T-helper 2 cell treated with Interferon-gamma antibody and Interleukin-4, amounts not matched to agents 5 μg/mL and 100 μg/mL, for 36 hours (primary cell): ENCODE data around the gene SYPL1.

Source experiments
- DNase-seq: peaks from one replicate; pipeline ENCODE4 v3.0.0; 2021; ENCODE audit warnings: low spot score
- H3K27ac Mint-ChIP-seq: one replicate; pipeline ENCODE4 v1.8.0; 2021; ENCODE audit warnings: mild to moderate bottlenecking, mixed read lengths
- H3K27me3 Mint-ChIP-seq: one replicate; pipeline ENCODE4 v1.8.0; 2021; ENCODE audit warnings: low read depth, mixed read lengths
- H3K36me3 Mint-ChIP-seq: one replicate; pipeline ENCODE4 v1.8.0; 2021; ENCODE audit warnings: low read depth, mixed read lengths
- H3K4me1 Mint-ChIP-seq: one replicate; pipeline ENCODE4 v1.8.0; 2021; ENCODE audit warnings: low read depth, mixed read lengths
- H3K4me3 Mint-ChIP-seq: one replicate; pipeline ENCODE4 v1.8.0; 2022; ENCODE audit warnings: mild to moderate bottlenecking, moderate library complexity, mixed read lengths
- H3K9me3 Mint-ChIP-seq: one replicate; pipeline ENCODE4 v1.8.0; 2021; ENCODE audit warnings: mixed read lengths

Gene SYPL1

DNA sequence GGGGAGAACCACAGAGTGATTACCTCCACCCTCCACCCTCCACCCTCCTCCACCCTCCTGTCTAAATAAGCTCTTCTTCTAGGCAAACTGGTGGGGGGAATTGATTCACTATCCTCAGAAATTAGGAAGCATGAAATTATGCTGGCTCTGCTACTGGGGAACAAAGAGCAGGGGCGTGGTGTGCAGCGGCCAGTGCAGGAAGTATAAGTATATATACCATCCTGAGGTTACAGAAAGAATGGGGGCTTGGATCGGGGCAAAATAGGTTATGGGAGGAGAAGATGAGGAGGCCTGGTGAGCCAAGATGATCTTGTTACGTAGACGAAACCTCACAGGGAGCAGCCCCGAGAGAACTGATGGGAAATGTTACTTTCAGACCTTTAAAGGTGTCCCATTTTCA lies 49.1 kb downstream of the SYPL1 start:
- H3K4me1 Mint-ChIP-seq, result peaks cover 36% of the 10 kb centered on the region
- H3K27ac Mint-ChIP-seq, result peak overlapping the region; percentile 22

DNA sequence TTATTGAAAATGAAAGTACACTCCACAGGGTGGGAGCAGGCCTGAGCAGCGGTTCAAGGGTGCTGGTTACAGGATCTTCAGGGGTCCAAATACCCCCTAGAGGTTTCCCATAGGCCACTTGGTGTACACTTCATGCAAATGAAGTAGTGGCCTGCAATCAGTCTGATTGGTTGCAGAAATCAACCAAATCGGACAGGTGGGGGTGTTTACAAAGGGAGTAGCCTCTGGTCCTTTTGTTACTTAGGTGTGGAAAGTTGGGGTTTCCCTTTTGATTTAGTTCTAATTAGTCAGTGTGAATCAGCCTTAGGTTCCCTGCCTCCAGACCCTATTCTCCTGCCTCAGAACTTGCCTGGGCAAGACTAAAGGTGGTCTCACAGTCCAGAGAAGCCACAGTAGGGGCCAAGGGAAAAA lies 49.6 kb downstream of the SYPL1 start:
- peaks cover 41% of the 10 kb centered on the region for H3K4me1 Mint-ChIP-seq
- H3K36me3 Mint-ChIP-seq, result no peaks in the 10 kb centered on the region
- H3K27me3 Mint-ChIP-seq, result no peaks in the 10 kb centered on the region
- no peak overlapping the region for H3K27ac Mint-ChIP-seq
- no peak overlapping the region for H3K4me3 Mint-ChIP-seq
- H3K9me3 Mint-ChIP-seq, result no peaks in the 10 kb centered on the region
- DNase-seq, result no peak

More for the DNA sequence above, 49.1 kb downstream of the SYPL1 start:
- H3K9me3 Mint-ChIP-seq, result no peaks in the 10 kb centered on the region
- no peak overlapping the region for H3K4me3 Mint-ChIP-seq
- no peaks in the 10 kb centered on the region for H3K36me3 Mint-ChIP-seq
- no peaks in the 10 kb centered on the region for H3K27me3 Mint-ChIP-seq
- DNase-seq, result no peak

DNA sequence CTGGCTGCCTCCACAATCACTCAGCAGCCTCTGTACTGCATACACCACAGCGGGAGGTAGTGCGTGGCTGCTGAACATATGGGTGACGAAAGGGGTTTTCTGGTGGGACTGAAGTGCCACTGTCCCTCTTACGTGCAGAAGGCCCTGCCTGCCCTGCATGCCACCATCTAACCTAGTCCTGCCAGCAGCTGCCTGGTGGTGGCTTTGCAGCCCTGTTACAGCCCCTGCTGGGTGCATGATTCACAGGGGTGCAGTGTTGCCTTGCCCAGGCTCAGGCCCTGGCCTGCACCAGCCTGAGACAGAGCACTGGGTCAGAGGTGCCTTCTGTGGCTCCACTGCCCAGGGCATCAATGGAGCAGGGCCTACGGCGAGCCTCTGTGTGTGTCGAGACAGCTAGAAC lies 50.1 kb downstream of the SYPL1 start:
- Mint-ChIP-seq H3K4me3 (no peak overlapping the region), H3K27me3 (no peaks in the 10 kb centered on the region), H3K27ac (no peak overlapping the region), H3K4me1 (peaks cover 44% of the 10 kb centered on the region), H3K9me3 (no peaks in the 10 kb centered on the region), H3K36me3 (no peaks in the 10 kb centered on the region)
- no peak for DNase-seq

DNA sequence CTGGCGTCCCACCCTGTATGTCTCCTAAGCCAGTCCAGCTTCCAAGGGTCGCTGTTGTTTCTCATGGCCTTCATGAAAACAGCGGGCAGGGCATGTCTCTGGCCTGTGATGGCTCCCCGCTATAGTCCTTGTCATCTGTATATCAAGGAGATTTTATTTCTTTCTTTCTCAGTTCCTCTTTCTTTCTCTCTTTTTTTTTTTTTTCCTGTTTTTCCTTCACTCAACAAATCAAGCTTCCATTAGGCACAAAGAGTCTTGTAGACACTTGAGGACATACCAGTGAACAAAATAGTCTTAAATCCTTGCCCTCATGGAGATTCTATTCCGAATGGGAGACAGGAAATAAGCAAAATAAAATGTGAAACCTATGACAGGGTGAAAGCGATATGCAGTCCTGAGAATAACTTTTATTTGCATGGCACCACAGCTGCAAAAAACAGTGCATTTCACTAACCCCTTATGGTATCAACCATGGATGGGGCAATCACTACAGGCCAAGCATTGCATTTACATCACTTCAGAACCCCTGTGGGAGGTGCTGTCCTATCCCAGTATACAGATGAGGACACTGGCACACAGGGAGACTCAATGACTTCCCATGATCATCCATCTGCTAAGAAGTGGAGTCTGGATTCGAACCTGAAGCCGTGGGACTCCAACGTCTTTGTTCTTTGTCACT lies 50.7 kb downstream of the SYPL1 start:
- H3K27ac Mint-ChIP-seq, result no peak overlapping the region

DNA sequence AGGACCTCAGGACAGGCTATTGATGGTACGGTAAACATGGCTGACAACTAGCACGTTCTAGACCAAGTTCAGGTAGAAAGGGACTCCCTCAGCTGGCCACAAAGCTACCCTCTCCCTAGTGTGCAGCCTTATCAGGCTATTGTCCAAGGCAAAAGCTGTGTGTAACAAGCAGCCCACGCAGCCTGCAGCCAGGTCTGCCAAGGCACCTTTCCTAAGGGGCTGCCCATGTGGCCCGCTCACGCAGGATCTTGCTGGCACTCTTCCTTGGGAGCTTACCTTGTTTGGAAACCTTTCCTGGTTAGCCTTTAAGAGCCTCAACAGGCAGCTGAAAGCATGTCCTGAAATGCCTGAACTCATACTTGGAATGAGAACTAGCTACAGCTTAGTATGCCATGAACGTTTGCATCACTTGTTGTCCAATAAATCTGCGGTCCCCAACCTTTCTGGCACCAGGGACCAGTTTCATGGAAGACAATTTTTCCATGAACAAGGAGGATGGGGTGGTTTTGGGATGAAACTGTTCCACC lies 51.7 kb downstream of the SYPL1 start:
- Mint-ChIP-seq H3K4me1 (peaks cover 48% of the 10 kb centered on the region), H3K4me3 (no peak overlapping the region), H3K36me3 (no peaks in the 10 kb centered on the region), H3K27ac (no peak overlapping the region), H3K27me3 (no peaks in the 10 kb centered on the region), H3K9me3 (no peaks in the 10 kb centered on the region)
- no peak for DNase-seq

More for the DNA sequence above, 50.7 kb downstream of the SYPL1 start:
- H3K4me3 Mint-ChIP-seq, result no peak overlapping the region
- H3K27me3 Mint-ChIP-seq, result no peaks in the 10 kb centered on the region
- H3K36me3 Mint-ChIP-seq, result no peaks in the 10 kb centered on the region
- H3K4me1 Mint-ChIP-seq, result peaks cover 48% of the 10 kb centered on the region
- no peaks in the 10 kb centered on the region for H3K9me3 Mint-ChIP-seq
- no peak for DNase-seq

DNA sequence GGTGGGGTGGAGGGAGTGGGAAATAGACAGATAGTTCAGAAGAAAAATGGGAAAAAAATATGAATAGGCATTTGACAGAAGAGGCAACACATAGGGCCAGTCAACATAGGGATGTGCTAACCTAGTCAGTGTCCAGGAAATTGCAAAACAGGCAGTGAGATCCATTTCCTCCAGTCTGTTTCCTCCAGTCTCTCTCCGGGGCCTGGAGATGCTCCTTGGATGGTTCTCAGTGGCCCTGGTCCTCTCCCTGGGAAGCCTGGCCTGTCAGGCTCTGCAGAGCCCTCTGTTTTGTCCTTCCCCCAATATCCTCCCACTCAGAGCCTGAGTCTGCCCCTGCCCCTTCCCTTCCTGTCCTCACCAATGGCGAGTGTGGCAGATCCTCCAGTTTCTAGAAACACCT lies 52.6 kb downstream of the SYPL1 start:
- no peaks in the 10 kb centered on the region for H3K27me3 Mint-ChIP-seq
- no peaks in the 10 kb centered on the region for H3K9me3 Mint-ChIP-seq
- H3K4me1 Mint-ChIP-seq, result peaks cover 46% of the 10 kb centered on the region
- DNase-seq, result no peak
- no peak overlapping the region for H3K4me3 Mint-ChIP-seq
- H3K27ac Mint-ChIP-seq, result no peak overlapping the region
- H3K36me3 Mint-ChIP-seq, result no peaks in the 10 kb centered on the region

DNA sequence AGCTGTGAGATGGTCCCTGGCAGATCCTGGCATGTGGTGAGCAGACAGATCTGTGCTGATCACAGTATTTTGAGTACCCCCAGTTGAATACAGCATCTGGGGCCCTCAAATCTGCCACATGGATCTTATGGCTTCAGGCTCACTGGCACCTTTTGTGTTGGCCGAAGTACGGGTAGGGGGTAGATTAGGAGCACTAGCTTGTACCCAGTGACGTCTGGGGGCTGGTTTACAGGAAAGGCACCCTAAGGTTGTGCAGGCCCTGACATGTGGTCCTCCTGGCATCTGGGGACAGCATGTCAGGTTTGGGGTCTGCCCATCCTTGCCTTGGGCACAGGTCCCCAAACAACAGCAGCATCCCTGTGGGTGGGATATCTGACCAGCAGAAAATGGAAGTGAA lies 53.2 kb downstream of the SYPL1 start:
- no peak overlapping the region for H3K27ac Mint-ChIP-seq
- DNase-seq, result no peak
- no peaks in the 10 kb centered on the region for H3K36me3 Mint-ChIP-seq
- peaks cover 3% of the 10 kb centered on the region for H3K27me3 Mint-ChIP-seq
- H3K9me3 Mint-ChIP-seq, result no peaks in the 10 kb centered on the region
- peaks cover 44% of the 10 kb centered on the region for H3K4me1 Mint-ChIP-seq
- no peak overlapping the region for H3K4me3 Mint-ChIP-seq

DNA sequence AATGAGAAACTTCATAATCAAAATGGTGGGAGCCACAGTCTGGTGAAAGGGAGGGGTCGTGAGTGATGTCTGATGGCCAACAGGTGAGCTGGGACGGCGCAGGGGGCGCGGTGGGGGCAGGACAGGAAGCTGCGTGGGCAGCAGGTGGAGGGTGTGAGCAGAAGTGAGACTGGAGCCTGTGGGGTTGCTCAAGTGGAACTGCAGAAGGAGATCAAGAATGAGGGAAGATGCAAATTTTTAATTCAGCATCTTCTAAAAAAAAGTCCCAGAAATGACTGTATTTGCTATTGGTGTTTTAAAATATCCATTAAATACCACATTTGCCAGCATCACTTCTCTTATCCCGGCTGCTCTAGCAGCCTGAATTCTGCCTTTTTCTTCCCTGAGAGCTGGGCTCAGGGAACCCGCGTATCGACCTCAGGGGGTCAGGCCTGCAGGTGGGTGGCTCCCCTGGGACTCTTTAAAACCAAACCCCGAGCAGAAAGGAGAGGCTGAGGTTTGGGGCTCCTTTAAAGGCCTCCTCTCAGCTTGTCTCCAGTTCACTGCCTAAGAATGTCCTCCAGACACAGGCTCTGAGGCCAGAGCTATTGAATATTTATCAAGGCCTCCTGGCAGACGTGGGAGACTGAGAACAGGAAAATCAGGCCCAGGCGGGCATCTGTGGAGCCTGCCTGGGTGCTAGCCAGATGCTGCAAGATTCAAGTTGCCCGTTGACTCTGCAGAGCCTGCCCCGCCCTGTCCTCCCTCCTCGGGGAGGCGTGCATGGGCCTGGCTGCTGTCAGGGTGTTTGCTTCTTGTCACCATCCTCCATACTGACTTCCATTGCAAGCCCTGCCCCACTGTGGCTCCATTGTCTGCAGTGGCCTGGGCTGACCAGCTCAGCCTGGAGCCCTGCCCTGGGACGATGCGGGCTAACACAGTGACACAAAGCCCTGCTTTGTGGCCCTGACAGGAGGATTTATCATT lies 53.9 kb downstream of the SYPL1 start:
- Mint-ChIP-seq H3K4me1 (peaks cover 38% of the 10 kb centered on the region), H3K27ac (peak overlapping the region; percentile 17), H3K36me3 (no peaks in the 10 kb centered on the region), H3K27me3 (peaks cover 8% of the 10 kb centered on the region), H3K4me3 (no peak overlapping the region), H3K9me3 (no peaks in the 10 kb centered on the region)
- DNase-seq, result no peak

DNA sequence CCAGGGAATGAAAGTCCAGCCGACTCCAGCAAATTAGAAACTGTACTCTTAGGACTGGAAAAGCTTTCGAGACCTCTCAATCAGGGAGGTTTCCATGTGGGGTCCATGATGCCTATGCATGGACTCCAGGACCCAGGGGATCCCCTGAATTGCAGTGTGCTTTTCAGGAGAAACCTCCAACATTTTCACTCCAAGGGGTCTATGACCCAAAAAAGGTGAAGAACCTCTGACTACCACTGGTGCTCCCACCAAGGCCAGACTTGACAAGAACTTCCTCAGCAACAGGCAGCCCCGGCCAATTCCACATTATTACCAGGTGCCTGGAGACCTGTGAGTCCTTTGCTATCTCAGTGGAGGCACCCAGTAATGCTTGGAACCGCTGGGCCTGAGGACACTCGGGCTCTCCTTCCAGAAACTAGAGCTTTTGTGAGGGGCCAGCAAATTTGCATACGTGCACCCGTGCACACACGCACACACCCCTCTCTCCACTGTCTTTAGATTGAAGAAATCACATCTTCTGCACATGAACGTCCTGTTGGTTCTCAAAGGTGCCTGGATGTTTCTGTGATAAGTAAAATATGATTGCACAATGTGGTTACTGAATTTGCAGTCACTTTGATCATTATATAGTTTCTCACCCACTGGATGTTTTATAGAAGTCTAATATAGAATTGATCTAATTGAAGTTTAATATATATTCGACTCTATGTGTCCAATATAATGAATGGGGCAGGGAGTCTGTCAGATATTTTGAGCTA lies 54.7 kb downstream of the SYPL1 start:
- Mint-ChIP-seq H3K36me3 (no peaks in the 10 kb centered on the region), H3K4me1 (peaks cover 31% of the 10 kb centered on the region), H3K4me3 (no peak overlapping the region)

DNA sequence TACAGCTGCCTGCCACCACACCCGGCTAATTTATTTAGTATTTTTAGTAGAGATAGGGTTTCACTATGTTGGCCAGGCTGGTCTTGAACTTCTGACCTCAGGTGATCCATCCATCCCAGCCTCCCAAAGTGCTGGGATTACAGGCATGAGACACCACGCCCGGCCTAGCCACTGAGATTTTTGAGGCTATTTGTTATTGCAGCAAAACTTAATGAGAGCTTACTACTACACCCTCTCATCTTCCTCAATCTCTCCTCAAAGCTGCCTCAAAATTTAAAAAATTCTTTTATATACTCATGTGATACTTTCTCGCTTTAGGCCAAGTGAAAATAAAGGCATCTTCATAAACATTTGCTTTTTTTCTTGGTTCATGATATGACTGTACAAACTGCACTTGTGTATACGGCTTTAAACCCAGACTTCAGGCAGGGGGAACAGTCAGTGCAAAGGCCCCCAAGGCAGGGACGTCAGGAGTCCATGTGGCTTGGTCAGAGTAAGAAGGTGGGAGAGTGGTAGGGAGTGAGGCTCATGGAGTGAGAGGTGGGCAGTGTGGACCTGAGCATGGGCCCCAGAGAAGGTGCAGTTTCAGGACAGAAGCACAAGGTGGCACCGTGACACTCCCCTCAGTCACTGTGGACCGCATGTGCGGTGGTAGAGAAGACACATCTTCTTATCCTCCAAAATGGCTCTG lies 55.5 kb downstream of the SYPL1 start:
- peak; percentile 51 for DNase-seq
- no peak overlapping the region for H3K27ac Mint-ChIP-seq
- H3K4me3 Mint-ChIP-seq, result no peak overlapping the region

More for the DNA sequence above, 54.7 kb downstream of the SYPL1 start:
- H3K9me3 Mint-ChIP-seq, result no peaks in the 10 kb centered on the region
- no peak for DNase-seq
- H3K27ac Mint-ChIP-seq, result peak overlapping the region; percentile 17
- peaks cover 10% of the 10 kb centered on the region for H3K27me3 Mint-ChIP-seq

DNA sequence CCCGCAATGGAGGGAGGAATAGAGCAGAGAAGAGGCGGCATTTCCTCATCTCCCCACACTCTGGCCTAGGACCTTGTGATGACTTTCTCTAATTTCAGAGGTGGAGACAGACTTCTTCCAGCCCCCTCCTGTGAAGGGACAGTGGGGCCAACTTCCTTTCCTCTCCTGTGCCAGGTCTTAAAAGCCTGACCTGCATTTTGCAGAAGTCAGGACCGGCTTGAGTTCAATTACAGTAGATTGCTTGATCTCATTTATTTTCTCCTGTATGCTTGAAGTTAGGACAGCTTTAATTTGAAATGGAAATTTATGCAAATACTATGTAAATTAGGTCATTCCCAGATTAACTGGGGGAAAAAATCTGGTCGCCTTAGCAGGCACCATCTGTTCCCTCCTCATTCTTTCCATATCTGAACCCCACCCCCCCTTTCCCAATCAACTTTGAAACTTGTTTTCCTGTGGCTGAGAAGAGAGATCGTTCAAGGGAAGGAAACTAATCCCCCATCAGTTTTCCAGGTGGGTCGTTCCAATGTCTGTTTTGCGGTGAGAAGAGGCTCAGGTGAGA lies 57.1 kb downstream of the SYPL1 start:
- H3K27ac Mint-ChIP-seq, result no peak overlapping the region
- peaks cover 26% of the 10 kb centered on the region for H3K4me1 Mint-ChIP-seq
- no peaks in the 10 kb centered on the region for H3K36me3 Mint-ChIP-seq
- H3K4me3 Mint-ChIP-seq, result no peak overlapping the region
- H3K9me3 Mint-ChIP-seq, result no peaks in the 10 kb centered on the region
- DNase-seq, result no peak
- H3K27me3 Mint-ChIP-seq, result peaks cover 18% of the 10 kb centered on the region

More for the DNA sequence above, 55.5 kb downstream of the SYPL1 start:
- Mint-ChIP-seq H3K4me1 (peaks cover 26% of the 10 kb centered on the region), H3K36me3 (no peaks in the 10 kb centered on the region), H3K9me3 (no peaks in the 10 kb centered on the region), H3K27me3 (peaks cover 12% of the 10 kb centered on the region)

DNA sequence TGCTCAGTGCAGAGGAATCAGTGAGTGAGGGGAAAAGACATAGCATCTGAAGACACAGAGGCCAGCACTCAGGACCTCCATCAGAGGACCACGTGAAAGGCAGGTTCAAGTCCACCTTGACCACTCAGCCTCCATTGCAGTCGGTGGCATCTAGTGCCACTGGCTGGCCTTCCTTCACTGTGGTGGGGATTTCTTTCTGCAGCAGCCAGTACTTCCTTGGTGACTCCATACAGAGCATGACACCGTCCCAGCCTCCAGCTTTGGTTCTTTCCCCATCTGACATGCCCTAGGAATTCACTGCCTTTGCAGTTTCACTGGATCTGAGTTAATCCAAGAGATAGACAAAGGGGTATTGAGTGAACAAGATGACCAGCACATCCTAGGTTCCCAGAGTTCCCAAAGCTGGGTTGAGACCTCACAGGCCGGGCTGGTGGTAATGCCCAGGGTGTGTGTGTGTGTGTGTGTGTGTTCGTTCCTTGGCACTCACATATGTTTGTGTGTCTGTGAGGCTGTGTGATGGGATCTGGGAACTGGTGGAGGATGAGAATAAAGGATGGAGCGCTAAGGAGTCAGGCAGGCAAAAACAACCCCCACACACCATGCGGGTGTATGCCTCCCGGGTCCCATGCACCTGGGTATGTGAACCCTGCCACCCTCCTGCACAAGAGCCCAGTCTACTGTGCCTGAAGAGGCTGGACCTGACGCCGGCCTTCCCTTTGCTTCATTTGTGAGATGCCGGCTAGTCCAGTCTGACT lies 57.8 kb downstream of the SYPL1 start:
- Mint-ChIP-seq H3K36me3 (no peaks in the 10 kb centered on the region), H3K27me3 (peaks cover 18% of the 10 kb centered on the region), H3K9me3 (no peaks in the 10 kb centered on the region), H3K27ac (no peak overlapping the region), H3K4me1 (peaks cover 25% of the 10 kb centered on the region), H3K4me3 (no peak overlapping the region)
- no peak for DNase-seq
